ENCODE data around the gene CEP57L1.
A peak's percentile ranks its signal among the peaks of the same experiment; 100 is the strongest.

CEP57L1 gene

GRCh38 chr6:109118337-109118736, 23.0 kb downstream of the CEP57L1 start:
- DNase-seq (ENCODE audit: low read depth in 1 of 2, low spot score in 1 of 2), result no peak
- TF ChIP-seq SPI1 (IDR thresholded peaks at IDR 0.05; ENCODE audit: borderline replicate concordance, low read depth), result no peak
- TF ChIP-seq, protein P1, sequence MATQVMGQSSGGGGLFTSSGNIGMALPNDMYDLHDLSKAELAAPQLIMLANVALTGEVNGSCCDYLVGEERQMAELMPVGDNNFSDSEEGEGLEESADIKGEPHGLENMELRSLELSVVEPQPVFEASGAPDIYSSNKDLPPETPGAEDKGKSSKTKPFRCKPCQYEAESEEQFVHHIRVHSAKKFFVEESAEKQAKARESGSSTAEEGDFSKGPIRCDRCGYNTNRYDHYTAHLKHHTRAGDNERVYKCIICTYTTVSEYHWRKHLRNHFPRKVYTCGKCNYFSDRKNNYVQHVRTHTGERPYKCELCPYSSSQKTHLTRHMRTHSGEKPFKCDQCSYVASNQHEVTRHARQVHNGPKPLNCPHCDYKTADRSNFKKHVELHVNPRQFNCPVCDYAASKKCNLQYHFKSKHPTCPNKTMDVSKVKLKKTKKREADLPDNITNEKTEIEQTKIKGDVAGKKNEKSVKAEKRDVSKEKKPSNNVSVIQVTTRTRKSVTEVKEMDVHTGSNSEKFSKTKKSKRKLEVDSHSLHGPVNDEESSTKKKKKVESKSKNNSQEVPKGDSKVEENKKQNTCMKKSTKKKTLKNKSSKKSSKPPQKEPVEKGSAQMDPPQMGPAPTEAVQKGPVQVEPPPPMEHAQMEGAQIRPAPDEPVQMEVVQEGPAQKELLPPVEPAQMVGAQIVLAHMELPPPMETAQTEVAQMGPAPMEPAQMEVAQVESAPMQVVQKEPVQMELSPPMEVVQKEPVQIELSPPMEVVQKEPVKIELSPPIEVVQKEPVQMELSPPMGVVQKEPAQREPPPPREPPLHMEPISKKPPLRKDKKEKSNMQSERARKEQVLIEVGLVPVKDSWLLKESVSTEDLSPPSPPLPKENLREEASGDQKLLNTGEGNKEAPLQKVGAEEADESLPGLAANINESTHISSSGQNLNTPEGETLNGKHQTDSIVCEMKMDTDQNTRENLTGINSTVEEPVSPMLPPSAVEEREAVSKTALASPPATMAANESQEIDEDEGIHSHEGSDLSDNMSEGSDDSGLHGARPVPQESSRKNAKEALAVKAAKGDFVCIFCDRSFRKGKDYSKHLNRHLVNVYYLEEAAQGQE (IDR thresholded peaks at IDR 0.05; ENCODE audit: insufficient replicate concordance, low read depth), result no peak
- TF ChIP-seq, protein P2, sequence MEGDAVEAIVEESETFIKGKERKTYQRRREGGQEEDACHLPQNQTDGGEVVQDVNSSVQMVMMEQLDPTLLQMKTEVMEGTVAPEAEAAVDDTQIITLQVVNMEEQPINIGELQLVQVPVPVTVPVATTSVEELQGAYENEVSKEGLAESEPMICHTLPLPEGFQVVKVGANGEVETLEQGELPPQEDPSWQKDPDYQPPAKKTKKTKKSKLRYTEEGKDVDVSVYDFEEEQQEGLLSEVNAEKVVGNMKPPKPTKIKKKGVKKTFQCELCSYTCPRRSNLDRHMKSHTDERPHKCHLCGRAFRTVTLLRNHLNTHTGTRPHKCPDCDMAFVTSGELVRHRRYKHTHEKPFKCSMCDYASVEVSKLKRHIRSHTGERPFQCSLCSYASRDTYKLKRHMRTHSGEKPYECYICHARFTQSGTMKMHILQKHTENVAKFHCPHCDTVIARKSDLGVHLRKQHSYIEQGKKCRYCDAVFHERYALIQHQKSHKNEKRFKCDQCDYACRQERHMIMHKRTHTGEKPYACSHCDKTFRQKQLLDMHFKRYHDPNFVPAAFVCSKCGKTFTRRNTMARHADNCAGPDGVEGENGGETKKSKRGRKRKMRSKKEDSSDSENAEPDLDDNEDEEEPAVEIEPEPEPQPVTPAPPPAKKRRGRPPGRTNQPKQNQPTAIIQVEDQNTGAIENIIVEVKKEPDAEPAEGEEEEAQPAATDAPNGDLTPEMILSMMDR (IDR thresholded peaks at IDR 0.05; ENCODE audit: insufficient read depth, low read length), result no peak
- TF ChIP-seq POLR2AphosphoS5 (IDR thresholded peaks at IDR 0.05; ENCODE audit: low read depth), result no peak
- no peak for TF ChIP-seq GABPA (IDR thresholded peaks at IDR 0.05; ENCODE audit: low read depth)
- no peak overlapping the region for H3K27ac ChIP-seq (replicated peaks)
- no peak overlapping the region for H3K4me3 ChIP-seq (replicated peaks; ENCODE audit: insufficient read depth, low read length)
- no peaks in the 10 kb centered on the region for H3K27me3 ChIP-seq (ENCODE audit: insufficient read depth, poor library complexity, severe bottlenecking)

GRCh38 chr6:109118871-109119354, 23.6 kb downstream of the CEP57L1 start:
- Histone ChIP-seq H3K27ac (replicated peaks) (no peak overlapping the region), H3K4me3 (replicated peaks; ENCODE audit: insufficient read depth, low read length) (no peak overlapping the region), H3K27me3 (ENCODE audit: insufficient read depth, poor library complexity, severe bottlenecking) (no peaks in the 10 kb centered on the region)
- DNase-seq (ENCODE audit: low read depth in 1 of 2, low spot score in 1 of 2), result no peak
- TF ChIP-seq, protein P2 (IDR thresholded peaks at IDR 0.05; ENCODE audit: insufficient read depth, low read length), result no peak
- TF ChIP-seq SPI1 (IDR thresholded peaks at IDR 0.05; ENCODE audit: borderline replicate concordance, low read depth), result no peak
- no peak for TF ChIP-seq POLR2AphosphoS5 (IDR thresholded peaks at IDR 0.05; ENCODE audit: low read depth)
- no peak for TF ChIP-seq GABPA (IDR thresholded peaks at IDR 0.05; ENCODE audit: low read depth)
- TF ChIP-seq, protein P1 (IDR thresholded peaks at IDR 0.05; ENCODE audit: insufficient replicate concordance, low read depth), result no peak

DNA sequence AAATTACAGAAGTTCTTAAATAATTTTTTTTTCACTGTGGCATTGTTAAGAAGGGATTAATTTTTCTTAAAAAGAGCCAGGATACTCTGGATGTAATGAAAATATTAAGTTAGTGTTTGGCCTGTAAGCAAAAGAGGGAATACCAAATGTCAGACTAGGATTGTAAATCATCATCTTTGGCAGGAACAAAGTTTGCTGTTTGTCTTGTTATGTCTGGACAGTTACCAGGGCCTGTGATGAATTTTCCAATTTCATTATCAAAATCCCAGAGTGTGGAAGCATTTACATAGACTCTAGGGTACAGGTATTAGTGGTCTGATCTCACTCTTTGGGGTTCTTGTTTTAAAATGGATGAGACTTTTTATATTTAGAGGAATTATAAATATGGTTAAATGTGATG, 26.1 kb downstream of the CEP57L1 start:
- TF ChIP-seq, protein P1 (IDR thresholded peaks at IDR 0.05; ENCODE audit: insufficient replicate concordance, low read depth), result no peak
- no peak for TF ChIP-seq GABPA (IDR thresholded peaks at IDR 0.05; ENCODE audit: low read depth)
- DNase-seq (ENCODE audit: low read depth in 1 of 2, low spot score in 1 of 2), result no peak
- no peaks in the 10 kb centered on the region for H3K27me3 ChIP-seq (ENCODE audit: insufficient read depth, poor library complexity, severe bottlenecking)
- peak overlapping the region; percentile 35 for H3K27ac ChIP-seq (replicated peaks)
- H3K4me3 ChIP-seq (replicated peaks; ENCODE audit: insufficient read depth, low read length), result no peak overlapping the region

Data from HL-60 (cell line).